ENCODE measurements around the gene ATP8A2. TPM values are rescaled to one million over a fixed set of nuclear protein-coding genes. Genes with fewer than 3 reads are reported as not detected.

ATP8A2 gene
- total and polyA plus RNA-seq, 9 of the 15 experiments (the other 6 are each of a cell fraction or from before 2014, with no cell fraction given), result under 0.01 to 0.33 (median 0.06) TPM; not detected in 4

- no peak for TF ChIP-seq ZBTB11 (CRISPR knock-in tag; IDR thresholded peaks at IDR 0.05)
- no peak for TF ChIP-seq E2F3 (CRISPR knock-in tag; IDR thresholded peaks at IDR 0.05)
- no peak for TF ChIP-seq ATF6 (CRISPR knock-in tag; IDR thresholded peaks at IDR 0.05)
- TF ChIP-seq TAF1 (IDR thresholded peaks at IDR 0.05; ENCODE audit: control insufficient read depth, extremely low read depth, insufficient read depth, low read length, severe bottlenecking), result no peak
- no peak for TF ChIP-seq DNMT1 (IDR thresholded peaks at IDR 0.05)
- TF ChIP-seq ZNF830 (CRISPR knock-in tag; IDR thresholded peaks at IDR 0.05), result no peak
- TF ChIP-seq ARNT (IDR thresholded peaks at IDR 0.05), result no peak
- no peak for TF ChIP-seq CBX5 (IDR thresholded peaks at IDR 0.05; ENCODE audit: borderline replicate concordance, low read depth)
- no peak for TF ChIP-seq KDM5B (IDR thresholded peaks at IDR 0.05; ENCODE audit: insufficient replicate concordance, low read depth, low read length)
- TF ChIP-seq ZFPM2 (CRISPR knock-in tag; IDR thresholded peaks at IDR 0.05), result no peak
These were observed 382.2 kb downstream of the ATP8A2 start (continued) for GRCh38 chr13:25753976-25754375.

All from K562 (cell line).